CD4-positive, alpha-beta T cell treated with Interleukin-6 for 4 hours (primary cell): ENCODE measurements around the gene DDOST.
"Not testable (repeated sequence)": the region's sequence is repeated elsewhere in the genome, so short reads cannot be mapped to it uniquely, and the experiment has no call there.

ENCODE experiments used
- DNase-seq: peaks from one replicate; pipeline ENCODE4 v3.0.0-alpha.2; 2020; ENCODE audit warnings: mixed read lengths

The DDOST gene

GRCh38 chr1:20689645-20690056 is 28.5 kb upstream of the DDOST start:
- DNase-seq, result no peak

DNA sequence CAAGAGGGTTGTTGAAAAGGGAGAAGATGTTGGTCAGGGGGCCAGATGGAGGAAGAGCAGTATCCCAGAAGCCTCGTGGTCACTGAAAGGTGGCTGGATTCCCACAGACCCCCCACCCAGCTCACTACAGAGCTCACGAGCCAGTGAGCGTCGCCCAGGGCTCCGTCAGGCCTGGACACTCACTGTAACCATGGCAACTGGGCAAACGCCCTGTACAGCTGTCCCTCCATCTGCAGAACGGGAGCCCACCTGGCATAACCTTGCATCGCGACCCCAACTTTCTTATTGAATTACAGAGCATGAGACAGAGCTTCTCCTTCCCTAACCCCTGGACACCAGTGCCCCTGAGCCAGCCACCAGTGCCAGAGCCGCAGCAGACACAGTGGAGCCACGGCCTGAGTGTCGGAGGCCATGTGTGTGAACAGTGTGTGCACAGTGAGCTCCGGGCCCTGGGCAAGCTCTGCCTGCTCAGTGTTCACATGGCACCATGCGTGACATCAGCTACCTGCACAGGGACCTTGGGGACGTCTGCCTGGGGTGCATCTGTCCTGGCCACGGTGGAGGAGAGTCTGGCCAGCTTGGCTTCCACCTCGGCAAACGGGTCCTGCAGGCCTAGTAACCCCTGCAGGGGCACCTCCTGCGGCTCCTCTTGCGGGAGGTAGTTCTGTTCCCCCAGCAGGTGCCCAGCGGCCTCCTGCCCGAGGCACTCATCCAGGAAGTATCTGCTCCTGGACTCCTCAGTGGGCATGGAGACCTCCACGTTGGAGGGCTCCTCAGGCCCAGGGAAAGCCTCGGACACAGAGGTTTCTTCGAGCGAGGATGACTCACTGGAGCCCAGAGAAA is 25.9 kb upstream of the DDOST start:
- no peak for DNase-seq

GRCh38 chr1:20685741-20686140 is 24.6 kb upstream of the DDOST start:
- DNase-seq, result no peak

- DNase-seq, result no peak
Measured at GRCh38 chr1:20685099-20685662, 24.0 kb upstream of the DDOST start.

DNA sequence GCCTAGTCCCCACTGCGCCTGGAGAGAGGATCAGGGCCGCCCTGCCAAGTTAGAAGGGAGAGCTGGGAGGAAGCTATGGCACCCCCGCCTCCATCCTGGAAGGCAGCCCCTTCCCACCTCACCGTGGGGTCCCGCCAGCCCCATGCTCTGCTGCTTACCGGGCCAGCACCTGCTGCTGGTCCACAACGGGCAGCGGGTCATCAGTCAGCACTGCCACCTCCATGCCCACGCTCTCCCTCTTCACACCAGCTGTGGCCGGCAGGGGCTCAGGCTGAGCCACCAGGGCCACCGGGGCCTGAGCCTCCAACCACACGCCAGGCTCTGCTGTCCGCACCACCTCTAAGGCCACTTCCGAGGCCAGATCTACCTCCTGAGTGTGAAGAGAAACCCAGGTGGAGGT is 23.5 kb upstream of the DDOST start:
- DNase-seq, result no peak

DNA sequence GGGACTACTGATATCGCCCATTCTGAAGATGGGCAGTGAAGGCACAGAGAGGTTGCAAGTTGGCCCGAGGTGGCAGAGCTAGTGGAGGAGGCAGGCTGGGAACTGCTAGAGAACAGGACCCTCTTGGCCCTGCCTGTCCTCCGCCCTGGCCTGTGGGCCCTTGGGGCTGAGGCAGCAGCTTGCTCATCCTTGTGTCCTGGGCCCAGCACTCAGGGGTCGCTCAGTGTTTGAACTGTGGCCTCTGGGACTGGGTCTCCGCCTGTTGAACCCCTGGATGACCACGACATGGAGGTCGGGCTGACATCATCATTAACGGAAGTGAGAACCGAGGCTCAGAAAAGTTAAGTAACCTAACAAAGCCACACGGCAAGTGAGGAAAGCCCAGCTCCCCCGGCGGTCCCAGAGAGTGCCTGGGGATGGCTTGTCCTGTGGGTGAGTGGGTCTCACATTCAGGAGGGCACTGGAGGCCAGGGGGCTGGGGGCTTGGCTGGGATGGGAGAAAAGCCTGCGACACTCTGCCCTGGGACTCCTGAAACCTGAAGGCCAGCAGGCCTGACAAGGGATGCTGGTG is 23.0 kb upstream of the DDOST start:
- no peak for DNase-seq

DNA sequence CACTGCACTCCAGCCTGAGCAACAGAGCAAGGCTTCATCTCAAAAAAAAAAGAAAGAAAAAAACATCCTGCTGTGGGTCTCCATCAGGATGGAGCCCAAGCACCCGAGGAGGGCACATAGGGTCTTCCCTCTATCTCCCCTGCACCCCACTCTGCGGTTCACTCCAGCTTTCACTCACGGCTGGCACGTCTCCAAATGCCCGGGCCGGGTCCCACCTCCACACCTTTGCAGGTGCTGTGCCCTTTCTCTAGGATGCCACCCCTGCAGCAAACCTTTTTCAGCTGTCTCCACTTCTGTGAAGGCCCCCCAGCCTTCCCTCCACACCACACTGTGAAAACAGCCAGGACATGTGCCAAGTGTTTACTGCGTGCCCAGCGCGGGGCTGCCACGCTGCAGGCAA is 22.4 kb upstream of the DDOST start:
- no peak for DNase-seq

DNA sequence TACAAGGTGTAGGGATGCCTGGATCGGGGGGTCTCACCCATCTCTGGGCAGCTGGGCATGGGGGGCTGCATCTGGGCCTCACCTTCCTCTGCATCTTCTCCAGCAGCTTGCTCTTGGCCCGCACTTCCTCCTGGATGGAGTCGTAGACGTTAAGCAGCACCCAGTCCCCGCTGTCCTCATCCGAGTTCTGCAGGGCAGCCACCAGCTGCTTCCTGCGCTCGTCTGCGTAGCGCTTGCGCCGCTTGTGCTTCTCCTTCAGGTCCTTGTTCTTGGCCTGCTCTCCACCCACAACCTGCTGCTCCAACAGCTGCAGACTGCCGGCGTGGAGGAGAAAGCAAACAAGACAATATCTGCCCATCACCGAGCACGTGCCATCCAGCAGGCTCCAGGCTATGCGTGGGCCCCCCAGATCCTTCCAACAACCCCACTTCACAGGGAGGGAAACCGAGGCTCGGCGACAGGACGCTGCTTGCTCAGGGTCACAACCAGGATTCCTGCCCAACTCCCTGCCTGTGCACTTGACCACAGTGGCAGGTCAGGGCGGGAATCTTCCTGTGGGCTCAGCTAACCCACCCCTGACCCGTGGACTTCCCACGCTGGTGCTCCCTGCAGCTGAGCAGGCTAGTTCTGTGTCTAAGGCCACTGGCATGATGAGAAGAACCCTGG is 21.5 kb upstream of the DDOST start:
- DNase-seq, result no peak

- DNase-seq, result no peak
Measured at GRCh38 chr1:20681999-20682398, 20.8 kb upstream of the DDOST start.

DNA sequence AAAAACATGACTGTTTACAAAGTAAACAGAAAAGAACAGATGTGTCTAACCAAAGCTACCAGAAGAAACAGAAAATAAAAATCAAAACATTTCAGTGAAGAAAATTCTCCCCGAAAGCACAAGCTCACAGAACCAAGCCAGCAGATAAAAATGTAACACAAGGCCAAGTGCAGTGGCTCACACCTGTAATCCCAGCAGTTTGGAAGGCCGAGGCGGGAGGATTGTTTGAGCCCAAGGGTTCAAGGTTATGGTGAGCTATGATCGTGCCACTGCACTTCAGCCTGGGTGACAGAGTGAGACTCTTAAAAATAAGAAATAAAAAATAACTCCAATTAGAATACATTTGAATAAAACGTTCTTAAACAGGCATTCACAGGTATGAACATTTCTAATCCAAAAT is 19.1 kb upstream of the DDOST start:
- DNase-seq, result no peak

GRCh38 chr1:20678599-20678998 is 17.4 kb upstream of the DDOST start:
- no peak for DNase-seq

GRCh38 chr1:20673626-20674025 is 12.5 kb upstream of the DDOST start:
- DNase-seq, result not testable (repeated sequence)

- no peak for DNase-seq
Measured at GRCh38 chr1:20672265-20672632, 11.1 kb upstream of the DDOST start.

DNA sequence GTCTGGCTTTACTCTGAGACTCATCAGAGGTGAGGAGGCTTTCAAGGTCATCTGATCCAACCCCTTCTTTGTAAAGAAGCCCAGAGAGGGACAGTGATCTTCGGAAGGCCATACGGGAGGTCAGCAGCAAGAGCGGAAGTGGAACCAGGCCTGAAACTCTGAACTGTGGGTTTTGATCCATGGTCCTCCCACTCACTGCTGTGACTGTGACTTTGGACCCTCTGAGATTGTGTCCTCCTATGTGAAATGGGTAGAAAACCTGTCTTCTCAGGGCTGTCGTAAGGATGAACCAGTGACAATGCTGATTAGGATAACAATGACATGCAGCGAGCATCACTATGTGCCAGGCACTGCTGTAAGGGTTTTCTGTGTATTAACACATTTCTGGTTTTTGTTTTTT is 9.8 kb upstream of the DDOST start:
- DNase-seq, result no peak

- DNase-seq, result no peak
Measured at GRCh38 chr1:20668581-20668980, 7.4 kb upstream of the DDOST start.

- DNase-seq, result no peak
Measured at GRCh38 chr1:20666804-20667203, 5.6 kb upstream of the DDOST start.

- no peak for DNase-seq
Measured at GRCh38 chr1:20666146-20666545, 5.0 kb upstream of the DDOST start.

DNA sequence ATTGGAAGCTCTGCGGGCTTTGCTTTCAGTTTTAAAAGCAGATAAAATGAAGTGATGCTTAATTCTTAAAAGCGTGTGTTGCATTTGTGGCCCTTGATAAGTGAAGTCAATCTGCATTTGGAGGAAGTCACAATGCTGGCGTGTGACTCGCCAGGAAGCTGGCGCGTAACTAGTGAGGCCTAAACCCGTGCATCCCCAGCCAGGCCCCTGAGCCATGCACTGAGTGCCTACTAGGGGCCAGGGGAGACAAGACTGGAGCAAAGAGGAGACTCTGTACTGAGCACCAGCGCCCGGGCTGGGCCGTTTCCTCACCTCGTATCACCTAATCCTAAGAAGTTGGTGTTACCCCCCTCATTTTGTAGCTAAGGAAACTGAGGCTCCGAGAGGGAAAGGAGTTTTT is 4.6 kb upstream of the DDOST start:
- no peak for DNase-seq

- DNase-seq, result no peak
Measured at GRCh38 chr1:20663969-20664715, 3.0 kb upstream of the DDOST start.

- no peak for DNase-seq
Measured at GRCh38 chr1:20663365-20663764, 2.2 kb upstream of the DDOST start.

DNA sequence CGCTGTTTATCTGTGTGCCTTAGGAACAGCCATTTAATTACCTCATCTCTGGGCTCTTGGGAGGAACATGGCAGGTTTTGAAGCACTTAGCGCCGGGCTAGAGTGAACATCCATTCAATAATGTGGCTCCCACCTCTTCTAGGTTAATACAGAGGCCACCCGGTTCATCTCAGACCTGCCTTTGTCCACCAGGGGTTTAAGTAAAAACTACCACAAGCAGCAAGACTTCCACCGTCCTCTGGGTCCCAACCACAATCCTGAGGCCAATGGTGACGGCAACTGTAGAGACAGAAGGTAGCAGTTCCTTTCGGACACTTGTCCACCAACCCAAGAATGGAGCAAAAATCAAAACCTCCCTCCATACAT is 924 bp upstream of the DDOST start:
- DNase-seq, result no peak

- no peak for DNase-seq
Measured at GRCh38 chr1:20660847-20661206, 342 bp downstream of the DDOST start.

GRCh38 chr1:20660363-20660762 is 806 bp downstream of the DDOST start:
- DNase-seq, result no peak
